Astrocyte of the cerebellum (primary cell): ENCODE results near the gene EIF5B.
A peak's percentile ranks its signal among the peaks of the same experiment; 100 is the strongest.

Experiments used
- DNase-seq: peaks from one replicate; pipeline ENCODE4 v3.0.0-alpha.2; 2011; ENCODE audit warnings: low read depth
- H3K4me3 ChIP-seq: 2 replicates; pipeline ENCODE4 v1.5.1; 2011; ENCODE audit warnings: mild to moderate bottlenecking, low read depth, low read length, moderate library complexity
- CTCF ChIP-seq: IDR thresholded peaks from 2 replicates; pipeline ENCODE4 v1.5.1; 2012; ENCODE audit warnings: low read length, low read depth, moderate library complexity, mild to moderate bottlenecking; ENCODE audit errors: missing control alignments
- in situ Hi-C: cut with HindIII; loops from 2 replicates; pipeline ENCODE4 v1.10.0; 2017; ENCODE audit warnings: low sequenced_read_pairs

EIF5B gene

GRCh38 chr2:99445065-99445464 lies 107.9 kb downstream of the EIF5B start:
- in situ Hi-C loops = no loop called here
- H3K4me3 ChIP-seq = no peak overlapping the region
- DNase-seq = no peak
- TF ChIP-seq CTCF = no peak

- DNase-seq = peak; percentile 39
- TF ChIP-seq CTCF = no peak
- in situ Hi-C loops = no loop called here
- H3K4me3 ChIP-seq = no peak overlapping the region
These were observed 111.4 kb downstream of the EIF5B start for GRCh38 chr2:99448556-99448955.

GRCh38 chr2:99450199-99450598 lies 113.0 kb downstream of the EIF5B start:
- H3K4me3 ChIP-seq = no peak overlapping the region
- no peak for TF ChIP-seq CTCF
- in situ Hi-C loops = no loop called here
- DNase-seq = no peak
